Right ventricle myocardium inferior (tissue), 1 donor: Measurements from ENCODE around the gene MASP1. TPM values are rescaled to one million over a fixed set of nuclear protein-coding genes. Genes with fewer than 3 reads are reported as not detected.

Source experiments
- ATAC-seq: fragments of 200-7000 bp; cut with Tn5 transposase; one replicate; pipeline ENCODE4 v1.9.1; 2020; ENCODE audit warnings: mild to moderate bottlenecking, moderate library complexity
- DNase-seq: peaks from one replicate; pipeline ENCODE4 v3.0.0; 2021; ENCODE audit errors: missing footprints
- intact Hi-C: fragments of 100-400 bp; cut with DNase I; formaldehyde crosslinking; loops from one replicate; pipeline ENCODE4 v1.11.0; 2022
- total RNA-seq: library from RNA; stranded (reverse); fragmentation: NEBNext Ultra II Directional; extraction: Animal tissue kit (Norgen Biotek cat#: 25700); gene quantifications from one replicate; pipeline ENCODE4 v1.2.1, GENCODE V29; 2021
- donor health status: DM: no; HTN: yes; CAD: no; lungs with severe emphysema.

MASP1 gene
- total RNA-seq, 1 donor from 2014 or later, result 129 TPM

- no peak for ATAC-seq
- DNase-seq, result no peak
- intact Hi-C loops, result no loop called here
Observed at GRCh38 chr3:187296058-187296457, 4.5 kb upstream of the MASP1 start.

GRCh38 chr3:187295316-187296034, 3.9 kb upstream of the MASP1 start:
- ATAC-seq, result no peak
- intact Hi-C loops, result no loop called here
- DNase-seq, result no peak

- DNase-seq (no peak), ATAC-seq (no peak)
- intact Hi-C loops, result loop anchor here (5.0 kb wide), 1 partner anchor 71 kb away; no protein-coding TSS in a partner anchor
Observed at GRCh38 chr3:187293516-187294430, 2.2 kb upstream of the MASP1 start.

GRCh38 chr3:187292631-187293515, 1.3 kb upstream of the MASP1 start:
- DNase-seq (no peak), ATAC-seq (peak; percentile 62)
- intact Hi-C loops, result loop anchor here (5.0 kb wide), 1 partner anchor 71 kb away; no protein-coding TSS in a partner anchor

GRCh38 chr3:187292181-187292580, 644 bp upstream of the MASP1 start:
- intact Hi-C loops, result loop anchor here (5.0 kb wide), 1 partner anchor 70 kb away; no protein-coding TSS in a partner anchor
- ATAC-seq (peak; percentile 45), DNase-seq (no peak)

GRCh38 chr3:187291001-187291511, 481 bp downstream of the MASP1 start:
- DNase-seq (no peak), ATAC-seq (peak; percentile 41)
- intact Hi-C loops, result loop anchor here (1.0 to 5.0 kb wide), 2 partner anchors 26 to 69 kb away; no protein-coding TSS in a partner anchor

- intact Hi-C loops, result loop anchor here (5.0 kb wide), 1 partner anchor 68 kb away; no protein-coding TSS in a partner anchor
- no peak for ATAC-seq
- DNase-seq, result no peak
Observed at GRCh38 chr3:187290503-187290902, 1.0 kb downstream of the MASP1 start.

GRCh38 chr3:187288855-187289605, 2.5 kb downstream of the MASP1 start:
- ATAC-seq (no peak), DNase-seq (no peak)
- intact Hi-C loops, result no loop called here

- intact Hi-C loops, result no loop called here
- ATAC-seq, result no peak
- no peak for DNase-seq
Observed at GRCh38 chr3:187288131-187288854, 3.2 kb downstream of the MASP1 start.

- intact Hi-C loops, result no loop called here
- no peak for DNase-seq
- ATAC-seq, result no peak
Observed at GRCh38 chr3:187287256-187287655, 4.3 kb downstream of the MASP1 start.

GRCh38 chr3:187286467-187287059, 5.0 kb downstream of the MASP1 start:
- no peak for DNase-seq
- ATAC-seq, result no peak
- intact Hi-C loops, result no loop called here

- intact Hi-C loops, result no loop called here
- ATAC-seq (peak; percentile 56), DNase-seq (no peak)
Observed at GRCh38 chr3:187281191-187281714, 10.3 kb downstream of the MASP1 start.

- ATAC-seq (no peak), DNase-seq (no peak)
- intact Hi-C loops, result no loop called here
Observed at GRCh38 chr3:187280644-187281043, 10.9 kb downstream of the MASP1 start.

- intact Hi-C loops, result no loop called here
- ATAC-seq, result no peak
- no peak for DNase-seq
Observed at GRCh38 chr3:187277129-187277462, 14.4 kb downstream of the MASP1 start.

- no peak for ATAC-seq
- DNase-seq, result no peak
- intact Hi-C loops, result no loop called here
Observed at GRCh38 chr3:187276397-187277128, 15.0 kb downstream of the MASP1 start.

GRCh38 chr3:187274977-187275338, 16.6 kb downstream of the MASP1 start:
- ATAC-seq (no peak), DNase-seq (no peak)
- intact Hi-C loops, result no loop called here
